GM12865 (cell line): ENCODE measurements around the gene TGM6.
"Not testable (repeated sequence)": the region's sequence is repeated elsewhere in the genome, so short reads cannot be mapped to it uniquely, and the experiment has no call there.

Source experiments
- DNase-seq: peaks from one replicate; pipeline ENCODE4 v3.0.0; 2010; ENCODE audit warnings: low read depth
- H3K4me3 ChIP-seq: 2 replicates; pipeline ENCODE4 v1.5.1; 2011; ENCODE audit warnings: mild to moderate bottlenecking, low read depth, low read length, control low read depth
- TF ChIP-seq, protein P1 (sequence below): IDR thresholded peaks from 2 replicates; pipeline ENCODE4 v1.5.1; 2011; ENCODE audit warnings: low read length, control low read depth, low read depth, inconsistent platforms; ENCODE audit not compliant: insufficient read depth; ENCODE audit errors: missing control alignments

The TGM6 gene

DNA sequence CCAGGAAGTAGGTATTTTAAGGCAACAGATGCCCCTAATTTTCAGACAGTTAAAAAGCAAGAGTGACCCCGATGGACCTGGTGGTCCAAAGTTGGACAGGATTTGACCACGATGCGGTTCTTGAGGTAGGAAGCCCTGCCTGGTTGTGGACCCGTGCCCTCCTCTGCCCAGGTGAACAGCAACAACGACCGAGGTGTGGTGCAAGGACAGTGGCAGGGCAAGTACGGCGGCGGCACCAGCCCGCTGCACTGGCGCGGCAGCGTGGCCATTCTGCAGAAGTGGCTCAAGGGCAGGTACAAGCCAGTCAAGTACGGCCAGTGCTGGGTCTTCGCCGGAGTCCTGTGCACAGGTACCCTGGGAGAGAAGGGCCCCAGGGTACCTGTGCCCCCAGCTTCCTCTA is 18.7 kb downstream of the TGM6 start:
- no peak for DNase-seq
- TF ChIP-seq, protein P1, sequence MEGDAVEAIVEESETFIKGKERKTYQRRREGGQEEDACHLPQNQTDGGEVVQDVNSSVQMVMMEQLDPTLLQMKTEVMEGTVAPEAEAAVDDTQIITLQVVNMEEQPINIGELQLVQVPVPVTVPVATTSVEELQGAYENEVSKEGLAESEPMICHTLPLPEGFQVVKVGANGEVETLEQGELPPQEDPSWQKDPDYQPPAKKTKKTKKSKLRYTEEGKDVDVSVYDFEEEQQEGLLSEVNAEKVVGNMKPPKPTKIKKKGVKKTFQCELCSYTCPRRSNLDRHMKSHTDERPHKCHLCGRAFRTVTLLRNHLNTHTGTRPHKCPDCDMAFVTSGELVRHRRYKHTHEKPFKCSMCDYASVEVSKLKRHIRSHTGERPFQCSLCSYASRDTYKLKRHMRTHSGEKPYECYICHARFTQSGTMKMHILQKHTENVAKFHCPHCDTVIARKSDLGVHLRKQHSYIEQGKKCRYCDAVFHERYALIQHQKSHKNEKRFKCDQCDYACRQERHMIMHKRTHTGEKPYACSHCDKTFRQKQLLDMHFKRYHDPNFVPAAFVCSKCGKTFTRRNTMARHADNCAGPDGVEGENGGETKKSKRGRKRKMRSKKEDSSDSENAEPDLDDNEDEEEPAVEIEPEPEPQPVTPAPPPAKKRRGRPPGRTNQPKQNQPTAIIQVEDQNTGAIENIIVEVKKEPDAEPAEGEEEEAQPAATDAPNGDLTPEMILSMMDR: no peak
- no peak overlapping the region for H3K4me3 ChIP-seq

DNA sequence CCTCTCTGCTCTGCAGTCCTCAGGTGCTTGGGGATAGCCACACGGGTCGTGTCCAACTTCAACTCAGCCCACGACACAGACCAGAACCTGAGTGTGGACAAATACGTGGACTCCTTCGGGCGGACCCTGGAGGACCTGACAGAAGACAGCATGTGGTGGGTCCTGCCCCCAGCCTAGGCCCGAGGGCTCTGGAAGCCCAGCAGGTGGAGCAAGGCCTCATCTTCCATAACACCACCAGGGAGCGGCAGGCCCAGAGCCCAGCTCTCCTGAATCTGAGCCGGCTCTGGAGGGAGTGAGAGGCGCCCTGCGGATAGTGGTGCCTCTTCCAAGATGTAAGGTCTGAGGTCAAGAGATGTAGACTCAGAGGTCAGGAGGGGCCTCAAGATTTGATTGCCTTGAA is 19.6 kb downstream of the TGM6 start:
- TF ChIP-seq, protein P1: no peak
- H3K4me3 ChIP-seq: no peak overlapping the region
- no peak for DNase-seq

DNA sequence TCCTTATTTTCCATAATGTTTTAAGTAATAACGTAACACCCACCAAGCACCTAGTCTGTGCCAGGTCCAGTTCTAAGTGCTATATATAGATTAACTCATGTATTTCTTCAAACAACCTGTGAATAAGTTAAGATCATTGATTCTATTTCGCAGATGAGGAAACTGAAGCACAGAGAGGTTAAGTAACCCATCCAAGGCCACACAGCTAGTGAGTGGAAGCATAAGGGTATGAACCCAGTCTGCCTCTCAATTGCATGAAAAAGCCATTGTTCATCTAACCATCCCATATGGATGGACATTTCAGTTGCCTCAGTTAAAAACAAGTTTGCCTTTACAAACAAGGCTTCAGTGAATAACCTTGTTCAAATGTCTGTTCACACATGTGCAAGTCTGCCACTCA is 20.8 kb downstream of the TGM6 start:
- TF ChIP-seq, protein P1: no peak
- no peak for DNase-seq
- no peak overlapping the region for H3K4me3 ChIP-seq

DNA sequence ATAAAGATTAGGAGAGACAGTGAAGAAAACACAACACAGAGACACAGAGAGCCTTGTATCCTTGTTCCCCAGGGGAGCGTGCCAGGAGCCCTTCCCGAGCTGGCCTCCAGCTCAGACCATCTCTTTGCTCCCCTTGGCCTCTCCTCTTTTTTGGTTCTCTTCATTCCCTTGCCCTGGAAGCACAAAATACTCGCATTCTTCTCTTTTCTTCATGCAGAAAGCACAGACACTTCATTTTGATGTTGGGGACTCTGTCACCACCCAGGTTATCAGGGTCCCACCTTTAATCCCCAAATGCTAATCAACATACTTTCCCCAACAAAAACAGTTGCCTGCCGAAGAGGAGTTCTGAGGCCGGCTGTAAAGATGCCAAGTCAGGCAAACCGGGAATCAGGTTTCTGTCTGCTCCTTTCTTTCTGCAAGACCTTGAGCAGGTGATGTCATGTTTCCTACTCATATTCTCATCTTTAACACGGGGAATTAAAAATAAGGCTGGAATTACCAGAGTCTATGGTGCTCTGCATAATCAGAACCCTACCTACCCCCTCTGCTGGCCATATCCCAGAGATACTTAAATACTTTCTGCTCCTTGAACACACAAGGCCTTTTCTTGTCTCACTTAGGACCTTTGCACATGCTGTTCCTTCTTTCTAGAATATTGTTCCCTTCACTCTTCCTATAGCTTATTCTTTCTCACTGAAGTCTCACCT is 21.7 kb downstream of the TGM6 start:
- no peak overlapping the region for H3K4me3 ChIP-seq
- peak; percentile 8 for DNase-seq
- TF ChIP-seq, protein P1: no peak

DNA sequence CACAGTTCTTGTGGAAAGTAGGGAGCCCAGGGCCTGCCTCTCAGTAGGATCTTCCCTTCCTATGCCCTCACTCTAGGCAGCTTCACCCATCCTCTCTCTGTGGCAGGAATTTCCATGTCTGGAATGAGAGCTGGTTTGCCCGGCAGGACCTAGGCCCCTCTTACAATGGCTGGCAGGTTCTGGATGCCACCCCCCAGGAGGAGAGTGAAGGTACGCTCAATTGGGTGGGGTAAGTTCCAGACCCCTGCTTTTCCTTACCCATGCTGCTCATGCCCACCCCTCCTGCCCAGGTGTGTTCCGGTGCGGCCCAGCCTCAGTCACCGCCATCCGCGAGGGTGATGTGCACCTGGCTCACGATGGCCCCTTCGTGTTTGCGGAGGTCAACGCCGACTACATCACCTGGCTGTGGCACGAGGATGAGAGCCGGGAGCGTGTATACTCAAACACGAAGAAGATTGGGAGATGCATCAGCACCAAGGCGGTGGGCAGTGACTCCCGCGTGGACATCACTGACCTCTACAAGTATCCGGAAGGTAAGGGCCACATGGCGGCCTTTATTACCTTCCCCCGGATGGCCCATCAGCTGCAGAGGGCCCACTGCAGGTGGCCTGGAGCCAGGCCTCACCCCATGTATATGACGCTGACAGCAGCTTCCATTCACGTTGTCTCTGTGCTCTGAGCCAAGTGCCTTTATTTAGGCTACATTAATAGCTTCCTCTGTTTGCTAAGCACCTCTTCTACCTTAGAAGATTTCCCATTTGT is 22.8 kb downstream of the TGM6 start:
- TF ChIP-seq, protein P1: no peak
- DNase-seq: no peak
- no peak overlapping the region for H3K4me3 ChIP-seq

DNA sequence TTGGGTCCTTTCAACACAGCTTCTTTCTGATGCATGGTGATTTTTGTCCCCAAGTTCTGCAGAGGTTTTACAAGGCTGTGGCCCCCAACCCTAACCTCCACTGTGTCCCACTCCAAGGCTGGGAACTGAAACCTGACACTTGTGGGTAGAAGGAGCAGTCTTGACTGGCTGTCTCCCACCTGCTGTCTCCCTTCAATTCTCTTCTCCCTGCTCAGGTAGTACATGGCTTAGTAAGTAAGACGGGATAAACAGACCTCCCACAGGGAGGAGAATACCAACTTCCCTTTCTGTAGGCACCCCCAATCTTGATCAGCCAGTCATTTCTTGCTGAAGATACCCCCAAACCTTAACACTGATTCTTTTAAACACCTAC is 25.0 kb downstream of the TGM6 start:
- DNase-seq: no peak
- TF ChIP-seq, protein P1: no peak
- no peak overlapping the region for H3K4me3 ChIP-seq

DNA sequence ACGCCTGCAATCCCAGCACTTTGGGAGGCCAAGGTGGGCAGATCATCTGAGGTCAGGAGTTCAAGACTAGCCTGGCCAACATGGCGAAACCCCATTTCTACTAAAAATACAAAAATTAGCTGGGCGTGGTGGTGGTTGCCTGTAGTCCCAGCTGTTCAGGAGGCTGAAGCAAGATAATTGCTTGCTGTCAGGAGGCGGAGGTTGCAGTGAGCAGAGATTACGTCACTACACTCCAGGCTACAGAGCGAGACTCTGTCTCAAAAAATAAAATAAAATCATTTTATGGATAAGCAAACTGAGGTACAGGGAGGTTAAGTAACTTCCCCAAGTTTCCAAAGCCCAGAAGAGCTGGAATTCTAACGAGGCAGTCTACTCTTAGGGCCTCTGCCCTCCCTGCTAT is 26.7 kb downstream of the TGM6 start:
- DNase-seq, H3K4me3 ChIP-seq: not testable (repeated sequence)
